GM21529 (cell line): ENCODE data around the gene ALDH4A1.

ENCODE experiments used
- ATAC-seq: cut with Tn5 transposase; IDR thresholded peaks from one replicate; pipeline ENCODE4 v1.9.1; 2021; ENCODE audit not compliant: unreplicated experiment

ALDH4A1 gene, protein sequence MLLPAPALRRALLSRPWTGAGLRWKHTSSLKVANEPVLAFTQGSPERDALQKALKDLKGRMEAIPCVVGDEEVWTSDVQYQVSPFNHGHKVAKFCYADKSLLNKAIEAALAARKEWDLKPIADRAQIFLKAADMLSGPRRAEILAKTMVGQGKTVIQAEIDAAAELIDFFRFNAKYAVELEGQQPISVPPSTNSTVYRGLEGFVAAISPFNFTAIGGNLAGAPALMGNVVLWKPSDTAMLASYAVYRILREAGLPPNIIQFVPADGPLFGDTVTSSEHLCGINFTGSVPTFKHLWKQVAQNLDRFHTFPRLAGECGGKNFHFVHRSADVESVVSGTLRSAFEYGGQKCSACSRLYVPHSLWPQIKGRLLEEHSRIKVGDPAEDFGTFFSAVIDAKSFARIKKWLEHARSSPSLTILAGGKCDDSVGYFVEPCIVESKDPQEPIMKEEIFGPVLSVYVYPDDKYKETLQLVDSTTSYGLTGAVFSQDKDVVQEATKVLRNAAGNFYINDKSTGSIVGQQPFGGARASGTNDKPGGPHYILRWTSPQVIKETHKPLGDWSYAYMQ

DNA sequence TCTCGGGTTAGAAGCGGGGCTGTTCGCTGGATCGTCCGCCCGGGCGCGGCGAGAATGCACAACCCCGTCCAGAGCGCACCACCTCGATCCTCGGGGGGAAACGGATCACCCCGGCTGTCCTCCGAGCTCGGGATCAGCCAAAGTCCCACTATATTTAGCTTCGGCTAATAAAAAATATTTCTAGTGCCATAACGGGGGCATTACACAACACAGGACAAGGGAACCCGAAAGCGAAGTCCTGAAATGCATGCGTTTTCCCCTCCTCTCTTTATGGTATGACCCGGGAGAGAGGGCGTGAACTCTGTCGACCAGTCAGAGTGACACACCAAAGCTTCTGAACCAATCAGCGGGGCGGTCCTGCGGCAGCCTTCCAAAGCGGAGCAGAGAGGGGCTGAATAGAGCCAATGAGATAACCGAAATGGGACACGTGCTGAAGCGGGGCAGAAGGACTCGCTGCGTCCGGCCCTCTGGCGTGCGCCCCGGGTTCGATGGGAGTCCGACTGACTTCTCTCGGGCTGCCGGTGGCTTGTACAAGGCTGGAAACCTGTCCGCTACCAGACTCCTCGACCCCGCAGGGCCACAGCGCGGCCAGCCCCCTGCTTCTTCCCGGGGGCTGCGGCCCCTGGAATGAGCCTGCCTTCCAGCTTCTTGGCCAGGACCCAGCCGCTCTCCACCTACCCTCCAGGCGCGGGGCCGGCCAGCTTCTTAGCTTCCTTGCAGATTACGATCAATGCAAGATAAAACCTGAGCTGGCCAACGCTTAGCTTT, at the start of gene ALDH4A1:
Gene ALDH4A1, minus strand, starts transcription at position 33 of the 768 bp plus-strand sequence. Its CDS starts 32 bp downstream, at position 1.
- peak; percentile 98 for ATAC-seq

DNA sequence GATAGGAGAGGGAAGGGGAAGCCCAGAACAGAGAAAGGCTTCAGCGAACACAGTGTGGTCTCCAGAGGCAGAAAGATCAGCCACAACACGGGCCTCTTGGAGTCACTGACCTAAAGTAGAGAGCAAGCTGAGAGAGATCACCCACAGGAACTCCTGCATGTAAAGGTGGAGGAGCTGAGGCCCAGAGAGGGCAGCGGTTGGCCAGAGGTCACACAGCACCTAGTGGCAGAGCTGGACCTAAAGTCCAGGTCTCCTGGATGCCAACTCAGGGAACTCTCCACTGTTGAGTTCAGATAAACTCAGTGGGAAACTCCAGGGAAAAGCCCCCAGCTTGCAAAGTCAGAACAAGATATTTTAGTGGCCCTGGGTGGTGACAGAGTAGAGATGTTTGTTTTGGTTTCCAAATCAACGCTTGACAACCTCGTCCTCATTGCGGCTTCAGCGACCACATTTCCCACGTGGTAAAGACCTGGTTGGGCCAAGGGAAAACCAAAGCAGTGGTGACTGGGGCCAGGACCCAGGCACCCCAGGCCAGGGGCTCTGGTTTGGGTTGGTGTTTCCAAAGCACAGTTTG, 49.5 kb upstream of the ALDH4A1 start:
- peak; percentile 41 for ATAC-seq

DNA sequence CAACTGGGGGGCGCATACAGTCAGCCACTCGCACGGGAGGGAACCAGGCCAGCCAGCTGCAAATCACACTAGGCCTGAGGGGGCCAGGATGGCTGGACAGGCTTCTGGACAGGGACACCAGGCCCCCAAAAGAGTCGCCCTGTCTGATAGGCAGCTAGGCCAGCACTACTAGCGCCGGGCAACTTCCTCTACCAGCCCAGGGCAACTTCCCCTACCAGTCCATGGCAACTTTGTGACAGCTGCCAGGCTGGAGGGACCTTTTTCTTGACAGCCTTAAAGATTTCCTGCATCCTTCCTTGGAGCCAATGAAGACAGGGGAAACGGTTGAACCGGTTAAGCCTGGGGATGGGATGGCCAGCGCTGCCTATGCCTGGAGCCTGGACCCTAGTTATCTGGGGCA, 49.1 kb upstream of the ALDH4A1 start:
- no peak for ATAC-seq

DNA sequence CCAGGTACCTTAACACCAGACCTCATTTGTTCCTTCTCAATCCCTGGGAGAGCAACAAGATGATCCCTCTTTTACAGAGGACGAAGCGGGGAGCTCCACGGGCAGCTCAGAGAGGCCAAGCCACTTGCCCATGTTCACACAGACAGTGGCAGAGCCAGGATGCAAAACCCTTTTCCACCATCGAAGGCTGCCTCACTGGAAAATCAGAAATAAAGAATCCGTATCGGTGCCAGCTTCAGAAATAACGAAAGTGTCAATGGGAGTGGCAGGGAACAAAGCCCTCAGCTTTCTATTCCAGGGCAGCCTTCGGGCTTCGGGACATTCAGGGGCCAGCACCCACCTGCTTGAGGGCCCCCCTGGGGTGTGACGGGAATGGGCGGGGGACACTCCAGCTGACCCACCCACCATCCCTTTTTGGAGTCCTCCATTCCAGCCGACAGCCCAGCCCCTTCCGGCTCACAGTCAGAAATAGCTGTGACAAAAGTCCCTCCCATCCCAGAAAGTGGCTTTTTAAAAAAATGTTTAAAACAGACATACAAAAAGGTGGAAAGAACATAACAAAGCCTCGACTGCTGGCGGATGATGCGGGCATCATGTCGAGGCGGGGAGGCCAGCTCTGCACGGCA, 48.2 kb upstream of the ALDH4A1 start:
- no peak for ATAC-seq

DNA sequence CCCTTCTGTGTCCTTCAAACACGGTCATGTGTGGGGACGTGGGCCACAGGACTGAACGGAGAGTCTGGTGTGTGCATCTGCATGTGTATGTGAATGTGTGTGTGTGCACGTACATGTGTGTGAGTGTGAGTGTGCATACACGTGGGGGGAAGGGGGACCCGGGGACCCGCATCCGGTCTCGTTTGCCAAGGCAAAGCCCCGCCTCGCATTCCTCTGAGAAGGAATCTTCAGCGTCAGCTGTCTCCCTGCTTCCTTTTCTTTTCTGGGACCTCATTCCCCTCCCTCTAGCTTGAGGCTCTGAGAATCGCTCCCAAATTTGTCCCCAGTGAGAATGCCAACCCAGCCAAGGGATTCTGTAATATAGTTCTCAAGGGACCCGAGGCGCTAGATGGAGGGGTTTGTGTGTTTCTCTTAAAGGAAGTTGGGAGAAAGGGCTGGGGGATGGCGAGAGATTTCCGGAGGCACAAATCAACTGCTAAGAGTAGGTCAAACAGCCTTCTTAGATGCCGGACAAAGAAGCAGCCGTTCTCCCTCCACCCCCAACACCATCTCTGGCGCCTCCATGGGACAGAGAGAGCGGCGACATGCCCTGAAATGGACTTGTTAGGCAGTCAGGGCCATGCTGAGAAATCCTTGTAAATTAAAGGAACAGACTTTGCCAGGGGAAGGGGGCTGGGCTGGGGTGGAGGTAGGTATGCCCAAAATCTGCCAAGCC, 47.5 kb upstream of the ALDH4A1 start:
- ATAC-seq, result no peak

DNA sequence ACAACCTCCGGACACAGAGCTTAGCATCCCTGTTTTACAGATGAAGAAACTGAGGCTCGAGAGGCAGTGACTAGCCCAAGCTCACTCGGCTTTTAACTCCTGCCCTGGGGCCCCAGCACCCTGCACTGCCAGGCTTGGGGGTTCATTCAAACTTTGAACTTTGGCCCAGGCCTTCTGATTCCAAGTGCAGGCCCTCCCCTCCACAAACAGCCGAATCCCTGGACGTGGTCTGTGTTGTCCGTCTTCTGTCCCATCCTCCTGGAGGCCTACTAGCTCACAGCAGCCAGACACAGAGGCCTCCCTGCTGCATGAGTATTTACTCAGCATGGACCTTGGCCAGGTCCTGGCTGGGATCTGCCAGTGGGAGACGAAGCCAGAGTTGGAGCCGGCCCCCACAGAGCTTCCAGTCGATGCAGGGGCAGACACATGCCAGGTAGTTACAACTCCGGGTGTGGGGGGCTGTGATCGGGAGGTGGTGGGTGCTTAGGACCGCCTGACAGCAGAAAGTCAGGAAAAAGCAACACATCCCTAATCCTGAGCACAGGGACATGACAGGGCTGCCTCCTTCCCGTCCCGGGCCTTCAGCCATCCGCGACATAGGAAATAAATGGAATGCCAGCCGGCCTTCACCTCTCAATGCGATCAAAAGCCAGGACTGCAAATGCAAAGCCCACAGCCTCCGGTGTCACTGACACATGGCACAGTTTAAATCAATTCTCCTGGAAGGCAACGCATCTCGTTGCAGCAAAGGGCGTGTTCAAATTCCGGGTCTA, 46.7 kb upstream of the ALDH4A1 start:
- no peak for ATAC-seq

DNA sequence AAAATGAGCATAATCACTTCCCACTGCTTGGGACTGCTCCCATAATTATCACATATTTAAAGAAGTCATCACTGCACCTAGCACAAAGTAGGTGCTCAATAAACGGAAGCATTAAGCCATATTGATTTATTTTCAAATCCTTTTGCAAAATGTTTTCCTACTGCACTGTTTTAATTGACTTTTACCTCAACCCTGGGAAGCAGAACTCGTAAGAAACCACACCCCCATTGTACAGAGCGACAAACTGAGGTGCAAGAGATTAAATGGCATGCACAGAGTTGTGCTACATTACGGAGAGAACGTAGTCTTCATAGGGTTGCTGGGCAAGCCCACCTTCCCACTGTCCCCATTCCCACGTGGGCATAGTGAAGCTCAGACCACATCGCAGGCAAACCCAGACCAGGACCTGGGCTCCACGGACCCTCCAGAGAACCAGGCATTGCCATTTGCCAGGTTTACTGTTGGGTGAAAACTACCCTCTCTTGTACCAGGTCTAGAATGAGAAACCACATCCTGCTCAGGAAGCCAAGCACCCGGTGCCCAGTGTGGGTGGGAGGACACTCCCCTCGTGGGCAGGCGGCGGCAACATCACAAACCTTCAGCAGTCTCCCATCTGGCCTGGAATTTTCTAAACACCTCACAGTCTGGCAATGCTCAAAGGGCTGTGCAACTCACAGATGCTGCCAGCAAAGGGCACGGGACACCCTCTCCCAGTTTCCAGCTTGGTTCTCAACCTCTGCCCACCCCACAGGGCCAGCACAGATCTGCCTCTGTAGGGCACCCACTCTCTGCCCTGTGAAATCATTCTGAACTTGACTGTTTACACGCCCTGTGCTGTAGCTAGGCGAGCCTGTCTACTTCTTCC, 45.9 kb upstream of the ALDH4A1 start:
- no peak for ATAC-seq

DNA sequence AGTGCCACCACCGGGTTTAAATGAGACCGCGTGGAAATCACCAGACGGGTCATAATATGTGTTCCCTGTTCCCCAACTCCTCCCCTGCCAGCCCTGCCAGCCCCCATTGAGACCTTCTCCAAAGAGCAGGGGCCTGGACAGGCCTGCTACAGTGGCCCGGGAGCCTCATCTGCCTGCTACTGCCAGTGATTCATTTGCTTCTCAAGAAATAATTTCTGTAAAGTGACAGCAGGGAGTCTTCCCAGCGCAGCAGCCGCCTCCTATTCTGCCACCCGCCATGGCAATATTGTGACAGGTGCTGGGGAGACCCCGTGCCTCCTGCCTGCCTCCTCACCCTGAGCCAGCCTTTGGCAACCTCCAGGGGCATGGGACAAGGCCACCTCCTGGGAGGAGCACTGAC, 45.2 kb upstream of the ALDH4A1 start:
- ATAC-seq, result no peak

DNA sequence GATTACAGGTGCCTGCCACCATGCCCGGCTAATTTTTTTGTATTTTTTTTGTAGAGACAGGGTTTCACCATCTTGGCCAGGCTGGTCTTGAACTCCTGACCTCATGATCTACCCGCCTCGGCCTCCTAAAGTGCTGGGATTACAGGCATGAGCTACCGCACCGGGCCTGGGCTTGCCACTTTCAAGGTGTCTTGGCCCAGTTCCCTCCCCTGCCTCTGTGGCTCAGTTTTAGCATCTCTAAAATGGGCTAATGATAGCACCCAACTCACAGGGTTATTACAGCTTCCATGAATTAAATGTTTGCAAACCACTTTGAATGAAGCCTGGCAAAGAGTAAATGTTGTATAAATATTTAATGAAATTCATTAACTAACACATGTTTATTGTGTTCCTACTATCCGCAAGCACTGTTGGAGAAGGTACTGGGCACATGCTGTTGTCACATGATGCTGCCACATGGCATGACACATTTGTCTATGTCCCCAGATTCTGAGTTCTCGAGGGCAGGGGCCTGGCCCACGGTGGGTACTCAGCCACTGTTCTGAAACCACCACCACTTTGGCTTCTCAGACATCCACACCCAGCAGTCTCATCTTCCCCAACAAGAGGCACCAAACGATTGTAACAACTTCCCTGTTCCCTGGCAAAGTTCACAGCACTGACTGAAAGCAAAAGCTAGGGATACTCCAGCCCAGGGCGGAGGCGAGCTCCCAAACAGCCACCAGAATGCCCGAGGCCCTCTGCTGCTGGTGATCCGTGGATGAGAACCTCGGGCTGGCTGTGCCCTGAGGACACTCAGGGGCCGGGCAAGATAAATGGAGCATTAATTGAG, 44.4 kb upstream of the ALDH4A1 start:
- ATAC-seq, result no peak

DNA sequence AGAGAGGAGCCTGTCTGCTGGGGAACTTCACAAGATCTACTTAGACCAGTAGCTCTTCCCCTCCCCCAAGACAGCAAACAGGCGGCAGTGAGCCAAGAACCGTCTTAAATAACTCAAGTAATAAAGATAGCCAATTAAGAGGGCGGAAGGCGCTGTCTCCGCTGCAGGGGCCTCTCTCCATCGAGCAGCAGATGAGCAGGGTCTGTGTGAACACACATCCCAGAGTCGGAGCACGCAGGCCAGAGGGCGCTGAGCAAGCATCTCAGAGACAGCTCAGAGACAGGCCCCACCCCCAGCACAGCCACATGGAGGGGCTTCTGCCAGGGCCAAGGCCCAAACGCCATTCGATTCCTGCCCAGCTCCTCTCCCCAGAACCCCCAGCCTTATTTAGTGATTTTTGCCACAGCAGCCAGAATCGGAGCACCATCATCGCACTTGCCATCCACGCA, 43.1 kb upstream of the ALDH4A1 start:
- no peak for ATAC-seq

DNA sequence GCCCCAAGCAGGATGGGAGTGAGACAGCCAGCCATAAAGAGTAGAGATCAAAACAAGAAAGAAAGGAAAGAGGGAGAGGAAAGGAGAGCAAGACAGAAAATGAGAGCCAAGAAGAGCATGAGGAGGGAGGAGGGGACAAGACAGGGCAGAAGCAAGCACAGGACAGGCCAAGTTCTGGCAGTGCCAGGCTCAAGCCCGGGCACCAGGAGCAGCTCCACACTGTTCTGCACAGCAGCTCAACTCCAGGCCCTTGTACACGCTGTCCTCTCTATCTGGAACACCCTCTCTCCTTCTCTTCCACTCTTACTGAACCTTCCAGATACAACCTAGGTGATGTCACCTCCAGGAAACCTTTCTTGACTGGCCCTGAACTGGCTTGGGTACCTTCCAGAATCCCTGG, 42.5 kb upstream of the ALDH4A1 start:
- no peak for ATAC-seq

DNA sequence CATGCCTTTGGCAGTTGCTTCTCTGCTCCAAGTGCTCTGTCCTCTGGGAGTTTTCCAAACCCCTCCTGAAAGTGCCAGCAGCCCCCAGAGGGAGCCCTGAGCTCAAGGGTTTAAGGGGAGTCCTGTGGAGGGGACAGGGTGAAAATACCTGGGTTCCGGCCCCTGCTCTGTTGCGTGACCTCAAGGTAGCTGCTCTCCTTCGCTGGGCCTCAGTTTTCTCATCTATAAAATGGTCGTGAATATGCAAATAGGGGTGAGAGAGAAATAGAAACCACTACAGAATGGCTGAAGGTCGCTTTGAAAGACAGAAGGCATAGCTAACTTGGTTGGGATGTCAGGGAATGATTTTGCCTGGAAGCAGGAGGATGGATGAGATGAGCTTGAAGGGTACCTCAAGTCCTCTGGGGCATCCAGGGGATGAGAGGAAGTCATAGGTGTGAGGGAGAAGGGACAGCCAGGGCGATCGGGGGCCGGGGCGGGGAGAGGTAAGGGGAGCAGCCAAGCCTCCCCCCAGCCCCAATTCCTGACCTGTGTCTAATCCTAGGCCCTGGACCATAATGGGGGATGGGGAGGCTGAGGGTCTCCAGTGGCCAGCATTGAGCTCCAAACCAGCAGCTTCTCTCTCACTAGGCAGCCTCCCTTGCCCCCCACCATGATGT, 41.7 kb upstream of the ALDH4A1 start:
- no peak for ATAC-seq

DNA sequence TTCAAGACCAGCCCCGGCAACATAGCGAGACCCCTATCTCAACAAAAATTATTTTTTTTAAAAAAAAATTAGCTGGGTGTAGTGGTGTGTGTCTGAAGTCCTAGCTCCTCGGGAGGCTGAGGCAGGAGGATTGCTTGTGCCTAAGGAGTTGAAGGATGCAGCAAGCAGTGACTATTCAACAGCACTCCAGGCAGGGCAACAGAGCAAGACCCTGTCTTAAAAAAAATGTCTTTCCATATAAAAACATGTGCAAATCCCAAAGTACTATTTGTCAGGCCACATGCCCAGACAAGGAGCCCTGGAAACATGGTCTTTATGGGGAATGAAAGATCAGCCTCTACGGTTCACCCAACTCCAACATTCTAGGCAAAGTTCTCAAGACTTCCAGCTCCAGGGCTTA, 40.8 kb upstream of the ALDH4A1 start:
- ATAC-seq, result no peak

DNA sequence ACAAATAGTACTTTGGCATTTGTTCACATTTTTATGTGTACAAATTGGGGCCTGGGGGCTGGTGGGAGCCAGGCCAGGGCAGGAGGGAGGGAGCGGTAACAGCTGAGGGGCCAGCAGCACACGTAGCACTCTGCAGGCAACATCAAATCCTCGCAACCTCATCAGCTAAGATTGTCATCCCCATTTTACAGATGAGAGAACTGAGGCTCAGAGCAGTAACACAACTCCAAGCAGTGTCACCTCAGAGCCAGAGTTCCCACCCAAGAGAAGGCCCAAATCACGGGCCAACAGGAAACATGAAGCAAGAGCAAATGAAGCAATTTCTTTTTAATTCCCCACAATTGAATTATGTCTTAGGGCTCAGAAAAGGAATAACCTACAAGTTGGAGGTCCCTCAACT, 40.0 kb upstream of the ALDH4A1 start:
- no peak for ATAC-seq

DNA sequence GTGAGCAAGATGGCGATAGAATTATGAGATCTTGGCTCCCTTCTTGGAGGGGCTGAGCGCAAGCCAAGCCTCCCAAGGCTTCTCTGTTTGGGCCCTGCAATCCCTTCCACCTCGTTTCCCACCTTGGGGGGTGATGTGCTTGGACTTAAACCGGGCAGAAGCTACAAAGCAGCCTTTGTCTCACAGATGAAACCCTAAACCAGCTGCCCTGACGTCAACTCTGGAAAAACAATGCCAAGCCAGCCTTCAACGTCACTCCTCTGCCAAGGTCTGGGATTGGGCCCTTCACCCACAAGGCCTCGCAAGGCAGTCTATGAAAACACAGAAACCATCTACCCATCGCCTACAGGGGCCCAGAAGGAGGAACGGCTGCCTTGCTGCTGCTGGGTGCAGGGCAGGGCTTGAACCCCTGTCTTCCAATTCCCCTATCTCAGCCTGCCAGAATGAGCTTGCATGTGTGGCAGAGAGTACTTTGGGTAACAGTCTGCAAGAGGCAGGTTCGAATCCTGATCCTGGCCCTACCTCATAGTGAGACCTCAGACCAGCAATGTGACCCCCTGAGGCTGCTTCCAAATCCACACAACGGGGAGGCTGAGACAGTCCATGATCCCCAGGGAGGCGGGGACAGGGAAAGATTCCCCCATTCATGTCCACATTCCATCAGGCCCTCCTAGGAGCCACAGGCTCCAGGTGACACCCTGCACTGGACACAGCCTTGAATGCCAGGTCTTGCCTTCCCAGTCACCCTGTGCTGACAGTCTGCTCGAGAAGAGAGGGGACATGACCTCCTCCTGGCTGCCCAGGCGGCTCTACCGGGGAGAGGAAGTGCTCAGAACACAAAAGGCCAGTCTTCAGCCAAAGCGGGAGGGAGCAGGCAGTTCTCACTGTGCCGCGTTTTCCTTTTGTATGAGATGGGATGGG, 39.1 kb upstream of the ALDH4A1 start:
- ATAC-seq, result no peak

DNA sequence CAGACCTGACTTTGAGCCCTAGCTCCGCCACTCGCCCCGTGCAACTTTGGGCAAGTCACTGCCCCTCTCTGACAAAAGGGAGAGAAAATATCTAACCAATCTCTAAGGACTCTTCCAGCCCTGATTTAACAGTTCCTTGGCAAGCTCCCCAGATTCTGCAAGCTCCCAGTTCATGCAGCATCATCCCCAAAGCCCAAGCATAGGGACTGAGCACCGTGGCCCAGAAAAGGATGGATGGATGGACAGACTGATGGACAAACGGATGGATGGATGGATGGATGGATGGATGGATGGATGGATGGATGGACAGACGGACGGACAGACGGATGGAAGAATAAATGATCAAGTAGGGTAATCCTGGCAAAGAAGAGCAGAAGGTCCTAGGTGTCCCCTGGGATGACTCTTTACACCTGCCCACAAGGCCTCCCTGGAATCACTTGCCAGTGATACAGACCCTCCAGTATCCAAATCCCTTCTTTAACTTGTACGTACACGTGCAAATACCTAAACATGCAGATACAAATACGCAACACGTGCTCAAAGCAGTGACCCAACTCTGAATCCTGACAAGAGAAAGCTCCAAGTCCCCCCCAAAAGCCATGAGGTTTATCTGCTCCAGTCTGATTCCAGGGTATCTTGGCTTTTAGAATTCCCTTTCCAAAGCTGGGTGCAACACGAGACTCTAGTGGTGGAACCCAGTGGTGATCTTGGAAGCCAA, 38.1 kb upstream of the ALDH4A1 start:
- ATAC-seq, result no peak
